PC-3 (cell line): Measurements from ENCODE around the gene HLA-DRA. TPM values are rescaled to one million over a fixed set of nuclear protein-coding genes. Genes with fewer than 3 reads are reported as not detected.

Source experiments
- ATAC-seq: fragments of 200-7000 bp; cut with Tn5 transposase; 2 replicates; pipeline ENCODE4 v1.9.1; 2020; ENCODE audit warnings: mild to moderate bottlenecking, moderate library complexity
- BruUV-seq: library from RNA; stranded (reverse); fragments of 400-500 nt; replicated peaks from 2 replicates; lab custom pipeline; 2021; lab: Mats Ljungman, UMichigan
- CTCF ChIA-PET: fragments of 300-600 bp; sonication (Branson Sonifier 250); formaldehyde crosslinking; loops from one replicate; lab custom pipeline; 2022; ENCODE audit warnings: antibody characterized with exemption; lab: Charles Lee
- POLR2A ChIA-PET: fragments of 300-600 bp; sonication (Branson Sonifier 250); formaldehyde crosslinking; loops from one replicate; lab custom pipeline; 2022; ENCODE audit warnings: antibody characterized with exemption; ENCODE audit not compliant: unreplicated experiment; lab: Charles Lee
- DNase-seq: peaks from one replicate; pipeline ENCODE4 v3.0.0-alpha.2; 2015
- H2AFZ ChIP-seq: fragments of 300-600 bp; sonication (generic); 2 replicates; pipeline ENCODE4 v1.6.0; 2016; ENCODE audit warnings: antibody characterized with exemption, low read length
- H3F3A ChIP-seq: fragments of 300-600 bp; sonication (generic); one replicate; pipeline ENCODE4 v1.6.0; 2017; ENCODE audit warnings: antibody characterized with exemption, low read length, control low read depth, mild to moderate bottlenecking; ENCODE audit not compliant: unreplicated experiment
- H3K27ac ChIP-seq: fragments of 300-600 bp; sonication (generic); 2 replicates; pipeline ENCODE4 v1.5.1; 2016; ENCODE audit warnings: mild to moderate bottlenecking, low read length
- H3K27me3 ChIP-seq: fragments of 300-600 bp; sonication (generic); 2 replicates; pipeline ENCODE4 v1.6.1; 2016; ENCODE audit warnings: low read length, mixed read lengths
- H3K36me3 ChIP-seq: fragments of 300-600 bp; sonication (generic); 2 replicates; pipeline ENCODE4 v1.6.1; 2016; ENCODE audit warnings: low read depth, mixed run types, low read length, mixed read lengths
- H3K4me1 ChIP-seq: fragments of 300-600 bp; sonication (generic); 2 replicates; pipeline ENCODE4 v1.5.1; 2016; ENCODE audit warnings: low read length; ENCODE audit not compliant: insufficient read depth
- H3K4me2 ChIP-seq: fragments of 300-600 bp; sonication (generic); 2 replicates; pipeline ENCODE4 v1.6.0; 2016; ENCODE audit warnings: low read length
- H3K4me3 ChIP-seq: fragments of 300-600 bp; sonication (generic); 2 replicates; pipeline ENCODE4 v1.5.1; 2016; ENCODE audit warnings: mild to moderate bottlenecking, low read length, mixed read lengths
- H3K79me2 ChIP-seq: fragments of 300-600 bp; sonication (generic); 2 replicates; pipeline ENCODE4 v1.6.1; 2017; ENCODE audit warnings: low read length, mixed read lengths
- H3K9ac ChIP-seq: fragments of 300-600 bp; sonication (generic); 2 replicates; pipeline ENCODE4 v1.6.0; 2016; ENCODE audit warnings: mild to moderate bottlenecking, low read length
- H3K9me2 ChIP-seq: fragments of 300-600 bp; sonication (generic); replicated peaks from 2 replicates; pipeline ENCODE4 v1.6.1; 2016; ENCODE audit warnings: mixed run types, low read length, mixed read lengths
- H3K9me3 ChIP-seq: fragments of 300-600 bp; sonication (generic); 2 replicates; pipeline ENCODE4 v1.6.1; 2016; ENCODE audit warnings: low read length, mixed read lengths
- H4K20me1 ChIP-seq: fragments of 300-600 bp; sonication (generic); 2 replicates; pipeline ENCODE4 v1.6.1; 2016; ENCODE audit warnings: low read length, mixed read lengths
- CTCF ChIP-seq: fragments of 300-600 bp; sonication (generic); conservative IDR thresholded peaks from 2 replicates; pipeline ENCODE4 v1.5.1; 2017; ENCODE audit warnings: antibody characterized with exemption, low read depth, mild to moderate bottlenecking, low read length
- EZH2 ChIP-seq: fragments of 300-600 bp; sonication (generic); IDR thresholded peaks from one replicate; pipeline ENCODE4 v1.6.1; 2017; ENCODE audit warnings: antibody characterized with exemption, mild to moderate bottlenecking, low read length; ENCODE audit not compliant: unreplicated experiment
- EZH2phosphoT487 ChIP-seq: fragments of 300-600 bp; sonication (generic); IDR thresholded peaks from 2 replicates; pipeline ENCODE4 v1.6.1; 2018; ENCODE audit warnings: mild to moderate bottlenecking, antibody characterized with exemption, low read length, borderline replicate concordance
- intact Hi-C: fragments of 100-400 bp; cut with micrococcal nuclease; formaldehyde crosslinking; loops from 2 replicates; pipeline ENCODE4 v1.9.0; 2023
- total RNA-seq: library from RNA; depleted of rRNA; stranded (reverse); fragments of >200 nt; gene quantifications from 2 replicates; pipeline ENCODE4 v1.2.3, GENCODE V29; 2014; rRNA removed

HLA-DRA gene
- total RNA-seq, 1 experiment from 2014 or later = not detected

- Histone ChIP-seq H3F3A (no peaks in the 10 kb centered on the region), H3K27ac (no peak overlapping the region), H3K36me3 (no peaks in the 10 kb centered on the region), H3K4me2 (no peak overlapping the region), H3K4me3 (no peak overlapping the region), H3K4me1 (no peaks in the 10 kb centered on the region), H3K9ac (no peak overlapping the region), H4K20me1 (no peaks in the 10 kb centered on the region), H3K9me3 (no peaks in the 10 kb centered on the region), H2AFZ (no peak overlapping the region), H3K79me2 (no peaks in the 10 kb centered on the region), H3K9me2 (no peaks in the 10 kb centered on the region), H3K27me3 (peaks cover 21% of the 10 kb centered on the region)
- ATAC-seq (no peak), DNase-seq (no peak)
- no TSS peak for BruUV-seq
- POLR2A ChIA-PET = no interaction called here
- CTCF ChIA-PET = no interaction called here
- intact Hi-C loops = no loop called here
- no peak for TF ChIP-seq EZH2
- no peak for TF ChIP-seq EZH2phosphoT487
- no peak for TF ChIP-seq CTCF
Measured at GRCh38 chr6:32488083-32488482, 48.4 kb downstream of the HLA-DRA start.

GRCh38 chr6:32491700-32492099 lies 52.0 kb downstream of the HLA-DRA start:
- H3K4me2 ChIP-seq = no peak overlapping the region
- no peaks in the 10 kb centered on the region for H3K36me3 ChIP-seq
- intact Hi-C loops = no loop called here
- no peaks in the 10 kb centered on the region for H3K79me2 ChIP-seq
- no peaks in the 10 kb centered on the region for H3K9me2 ChIP-seq
- H2AFZ ChIP-seq = no peak overlapping the region
- no peak overlapping the region for H3K9ac ChIP-seq
- POLR2A ChIA-PET = no interaction called here
- no peak overlapping the region for H3K27ac ChIP-seq
- TF ChIP-seq EZH2phosphoT487 = no peak
- no peak for TF ChIP-seq EZH2
- TF ChIP-seq CTCF = no peak
- H4K20me1 ChIP-seq = no peaks in the 10 kb centered on the region
- no peaks in the 10 kb centered on the region for H3F3A ChIP-seq
- no peak for ATAC-seq
- CTCF ChIA-PET = no interaction called here
- no peaks in the 10 kb centered on the region for H3K27me3 ChIP-seq
- H3K4me3 ChIP-seq = no peak overlapping the region
- H3K4me1 ChIP-seq = no peaks in the 10 kb centered on the region
- no peak for DNase-seq
- no peaks in the 10 kb centered on the region for H3K9me3 ChIP-seq
- no TSS peak for BruUV-seq

- no peak overlapping the region for H3K4me3 ChIP-seq
- H3K9me3 ChIP-seq = no peaks in the 10 kb centered on the region
- H3K79me2 ChIP-seq = no peaks in the 10 kb centered on the region
- H3K9me2 ChIP-seq = no peaks in the 10 kb centered on the region
- H3F3A ChIP-seq = no peaks in the 10 kb centered on the region
- no peaks in the 10 kb centered on the region for H3K36me3 ChIP-seq
- DNase-seq = no peak
- H3K9ac ChIP-seq = no peak overlapping the region
- no peak overlapping the region for H2AFZ ChIP-seq
- CTCF ChIA-PET = no interaction called here
- intact Hi-C loops = no loop called here
- POLR2A ChIA-PET = no interaction called here
- BruUV-seq = no TSS peak
- no peaks in the 10 kb centered on the region for H3K4me1 ChIP-seq
- H3K27ac ChIP-seq = no peak overlapping the region
- H3K27me3 ChIP-seq = no peaks in the 10 kb centered on the region
- no peak overlapping the region for H3K4me2 ChIP-seq
- TF ChIP-seq CTCF (no peak), EZH2phosphoT487 (no peak), EZH2 (no peak)
- no peaks in the 10 kb centered on the region for H4K20me1 ChIP-seq
- ATAC-seq = no peak
Measured at GRCh38 chr6:32492351-32492750, 52.7 kb downstream of the HLA-DRA start.

Other genes with a start within 250 kb of the HLA-DRA start
- gene PBX2, start 249.7 kb upstream of the HLA-DRA start, total RNA-seq = 25.3 and 33.3 TPM in 2 replicates
- 5.0 and 7.1 TPM in 2 replicates for gene GPSM3, start 247.2 kb upstream of the HLA-DRA start, total RNA-seq
- gene NOTCH4, start 215.8 kb upstream of the HLA-DRA start, total RNA-seq = 1.7 and 1.8 TPM in 2 replicates
- gene TSBP1, start 68.0 kb upstream of the HLA-DRA start, total RNA-seq = not detected in 2 replicates
- not detected in 2 replicates for gene BTNL2, start 32.7 kb upstream of the HLA-DRA start, total RNA-seq
- not detected in 2 replicates for gene HLA-DRB5, start 90.4 kb downstream of the HLA-DRA start, total RNA-seq
- gene HLA-DRB1, start 150.0 kb downstream of the HLA-DRA start, total RNA-seq = not detected in 2 replicates
- not detected in 2 replicates for gene HLA-DQA1, start 197.5 kb downstream of the HLA-DRA start, total RNA-seq
- gene HLA-DQB1, start 226.8 kb downstream of the HLA-DRA start, total RNA-seq = not detected in 2 replicates